Neural cell (in vitro differentiated cells): ENCODE measurements around the gene FHIP1A. TPM values are rescaled to one million over a fixed set of nuclear protein-coding genes. Genes with fewer than 3 reads are reported as not detected.

ENCODE experiments used
- H2AFZ ChIP-seq: fragments of 200-600, 300-800 bp; sonication (generic), shearing (Covaris generic); 2 replicates; pipeline ENCODE4 v1.6.0; 2014; ENCODE audit warnings: low read depth, mild to moderate bottlenecking, antibody characterized with exemption, low read length, moderate library complexity
- H3F3A ChIP-seq: fragments of 200-600 bp; shearing (Covaris generic); 2 replicates; pipeline ENCODE4 v1.6.1; 2016; ENCODE audit warnings: mild to moderate bottlenecking, moderate library complexity, mixed read lengths, antibody characterized with exemption, low read length; ENCODE audit not compliant: insufficient read depth, poor library complexity, severe bottlenecking
- H3K27ac ChIP-seq: fragments of 200-600, 300-800 bp; sonication (generic), shearing (Covaris generic); 2 replicates; pipeline ENCODE4 v1.5.1; 2014; ENCODE audit warnings: mild to moderate bottlenecking, low read length, moderate library complexity
- H3K27me3 ChIP-seq: fragments of 300-800, 200-600 bp; sonication (generic), shearing (Covaris generic); 2 replicates; pipeline ENCODE4 v1.6.0; 2014; ENCODE audit warnings: mild to moderate bottlenecking, low read depth, low read length, moderate library complexity; ENCODE audit not compliant: insufficient read depth
- H3K36me3 ChIP-seq: fragments of 300-800, 200-600 bp; sonication (generic), shearing (Covaris generic); 2 replicates; pipeline ENCODE4 v1.5.1; 2014; ENCODE audit warnings: mild to moderate bottlenecking, antibody characterized with exemption, low read length, moderate library complexity; ENCODE audit not compliant: insufficient read depth
- H3K4me2 ChIP-seq: fragments of 300-800, 200-600 bp; sonication (generic), shearing (Covaris generic); 2 replicates; pipeline ENCODE4 v1.6.0; 2014; ENCODE audit warnings: mild to moderate bottlenecking, low read length
- H3K4me3 ChIP-seq: fragments of 300-800, 200-600 bp; sonication (generic), shearing (Covaris generic); 2 replicates; pipeline ENCODE4 v1.5.1; 2014; ENCODE audit warnings: mild to moderate bottlenecking, low read length, moderate library complexity
- H3K79me2 ChIP-seq: fragments of 200-600 bp; shearing (Covaris generic); replicated peaks from 2 replicates; pipeline ENCODE4 v1.6.0; 2014; ENCODE audit warnings: mild to moderate bottlenecking, low read length, moderate library complexity; ENCODE audit not compliant: insufficient read depth
- H3K9ac ChIP-seq: fragments of 300-800, 200-600 bp; sonication (generic), shearing (Covaris generic); 2 replicates; pipeline ENCODE4 v1.6.1; 2016; ENCODE audit warnings: mild to moderate bottlenecking, low read length, mixed read lengths
- H3K9me2 ChIP-seq: fragments of 200-600 bp; shearing (Covaris generic); 2 replicates; pipeline ENCODE4 v1.6.1; 2016; ENCODE audit warnings: mild to moderate bottlenecking, low read length, mixed read lengths; ENCODE audit not compliant: insufficient read depth
- H3K9me3 ChIP-seq: fragments of 200-600, 300-800 bp; sonication (generic), shearing (Covaris generic); 2 replicates; pipeline ENCODE4 v1.6.1; 2016; ENCODE audit warnings: mild to moderate bottlenecking, mixed run types, low read length, moderate library complexity, mixed read lengths
- H4K20me1 ChIP-seq: fragments of 200-600 bp; shearing (Covaris generic); 2 replicates; pipeline ENCODE4 v1.6.1; 2016; ENCODE audit warnings: mild to moderate bottlenecking, mixed run types; ENCODE audit not compliant: insufficient read depth
- CTCF ChIP-seq: fragments of 450-650 bp; IDR thresholded peaks from 2 replicates; pipeline ENCODE4 v1.5.1; 2014; ENCODE audit warnings: antibody characterized with exemption, mild to moderate bottlenecking, moderate library complexity; ENCODE audit not compliant: poor library complexity, severe bottlenecking
- EZH2 ChIP-seq: fragments of 200-600, 300-800 bp; shearing (Covaris generic), sonication (generic); IDR thresholded peaks from 2 replicates; pipeline ENCODE4 v1.6.1; 2014; ENCODE audit warnings: antibody characterized with exemption, low read length, borderline replicate concordance, mild to moderate bottlenecking; ENCODE audit not compliant: insufficient read depth, poor library complexity, severe bottlenecking
- MXI1 ChIP-seq: fragments of 450-650 bp; conservative IDR thresholded peaks from 2 replicates; pipeline ENCODE4 v1.6.1; 2014; ENCODE audit warnings: antibody characterized with exemption, mild to moderate bottlenecking; ENCODE audit not compliant: poor library complexity, severe bottlenecking
- POLR2AphosphoS5 ChIP-seq: IDR thresholded peaks from 2 replicates; pipeline ENCODE4 v1.6.1; 2012
- RAD21 ChIP-seq: fragments of 450-650 bp; conservative IDR thresholded peaks from 2 replicates; pipeline ENCODE4 v1.6.1; 2014; ENCODE audit warnings: antibody characterized with exemption, mild to moderate bottlenecking, moderate library complexity
- REST ChIP-seq: IDR thresholded peaks from 2 replicates; pipeline ENCODE4 v1.6.1; 2012; ENCODE audit warnings: borderline replicate concordance
- SMC3 ChIP-seq: fragments of 450-650 bp; conservative IDR thresholded peaks from 2 replicates; pipeline ENCODE4 v1.6.1; 2014; ENCODE audit warnings: antibody characterized with exemption, mild to moderate bottlenecking, moderate library complexity; ENCODE audit not compliant: poor library complexity
- TAF1 ChIP-seq: IDR thresholded peaks from 2 replicates; pipeline ENCODE4 v1.6.1; 2012; ENCODE audit warnings: low read depth
- polyA plus RNA-seq: library from polyadenylated mRNA; depleted of rRNA; stranded (reverse); fragments of >200 nt; gene quantifications from 2 replicates; pipeline ENCODE4 v1.2.3, GENCODE V29; 2014

Gene FHIP1A
- polyA plus RNA-seq, 1 donor from 2014 or later, result not detected

GRCh38 chr4:151417164-151417571 is 8.2 kb downstream of the FHIP1A start:
- no peak overlapping the region for H2AFZ ChIP-seq
- no peak overlapping the region for H3K27ac ChIP-seq

GRCh38 chr4:151417766-151418376 is 8.9 kb downstream of the FHIP1A start:
- Histone ChIP-seq H3K4me2 (no peak overlapping the region), H3K27ac (no peak overlapping the region), H3K36me3 (no peaks in the 10 kb centered on the region), H3F3A (no peaks in the 10 kb centered on the region), H2AFZ (no peak overlapping the region), H3K27me3 (no peaks in the 10 kb centered on the region), H3K9me2 (no peaks in the 10 kb centered on the region), H3K9ac (no peak overlapping the region), H3K9me3 (no peaks in the 10 kb centered on the region), H3K4me3 (no peak overlapping the region), H4K20me1 (no peaks in the 10 kb centered on the region), H3K79me2 (no peaks in the 10 kb centered on the region)
- TF ChIP-seq CTCF (no peak), EZH2 (no peak), REST (no peak), SMC3 (no peak), POLR2AphosphoS5 (no peak), MXI1 (no peak), TAF1 (no peak), RAD21 (no peak)

More at GRCh38 chr4:151417164-151417571, 8.2 kb downstream of the FHIP1A start:
- Histone ChIP-seq H3K4me2 (no peak overlapping the region), H3K9me2 (no peaks in the 10 kb centered on the region), H3K9me3 (no peaks in the 10 kb centered on the region), H3F3A (no peaks in the 10 kb centered on the region), H3K36me3 (no peaks in the 10 kb centered on the region), H3K4me3 (no peak overlapping the region), H3K27me3 (no peaks in the 10 kb centered on the region), H3K9ac (no peak overlapping the region), H4K20me1 (no peaks in the 10 kb centered on the region), H3K79me2 (no peaks in the 10 kb centered on the region)
- TF ChIP-seq POLR2AphosphoS5, result no peak
- TF ChIP-seq SMC3, result no peak
- no peak for TF ChIP-seq CTCF
- TF ChIP-seq RAD21, result no peak
- TF ChIP-seq TAF1, result no peak
